NCI-H460 (cell line): Measurements from ENCODE around the gene SLC22A6. TPM values are rescaled to one million over a fixed set of nuclear protein-coding genes. Genes with fewer than 3 reads are reported as not detected.

Experiments
- DNase-seq: peaks from one replicate; pipeline ENCODE4 v3.0.0-alpha.2; 2016; ENCODE audit warnings: low read depth; ENCODE audit errors: extremely low read depth
- polyA plus RNA-seq: library from polyadenylated mRNA; depleted of rRNA; stranded (reverse); fragments of >200 nt; gene quantifications from 2 replicates; pipeline ENCODE4 v1.2.3, GENCODE V29; 2014; cell fraction: nucleus; rRNA removed
- total RNA-seq: library from RNA; depleted of rRNA; stranded (reverse); fragments of >200 nt; shearing (Covaris generic); gene quantifications from 2 replicates; pipeline ENCODE4 v1.2.3, GENCODE V29; 2014; rRNA removed

SLC22A6 gene, protein sequence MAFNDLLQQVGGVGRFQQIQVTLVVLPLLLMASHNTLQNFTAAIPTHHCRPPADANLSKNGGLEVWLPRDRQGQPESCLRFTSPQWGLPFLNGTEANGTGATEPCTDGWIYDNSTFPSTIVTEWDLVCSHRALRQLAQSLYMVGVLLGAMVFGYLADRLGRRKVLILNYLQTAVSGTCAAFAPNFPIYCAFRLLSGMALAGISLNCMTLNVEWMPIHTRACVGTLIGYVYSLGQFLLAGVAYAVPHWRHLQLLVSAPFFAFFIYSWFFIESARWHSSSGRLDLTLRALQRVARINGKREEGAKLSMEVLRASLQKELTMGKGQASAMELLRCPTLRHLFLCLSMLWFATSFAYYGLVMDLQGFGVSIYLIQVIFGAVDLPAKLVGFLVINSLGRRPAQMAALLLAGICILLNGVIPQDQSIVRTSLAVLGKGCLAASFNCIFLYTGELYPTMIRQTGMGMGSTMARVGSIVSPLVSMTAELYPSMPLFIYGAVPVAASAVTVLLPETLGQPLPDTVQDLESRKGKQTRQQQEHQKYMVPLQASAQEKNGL
- not detected in 2 replicates for total RNA-seq
- polyA plus RNA-seq = not detected in 2 replicates

DNA sequence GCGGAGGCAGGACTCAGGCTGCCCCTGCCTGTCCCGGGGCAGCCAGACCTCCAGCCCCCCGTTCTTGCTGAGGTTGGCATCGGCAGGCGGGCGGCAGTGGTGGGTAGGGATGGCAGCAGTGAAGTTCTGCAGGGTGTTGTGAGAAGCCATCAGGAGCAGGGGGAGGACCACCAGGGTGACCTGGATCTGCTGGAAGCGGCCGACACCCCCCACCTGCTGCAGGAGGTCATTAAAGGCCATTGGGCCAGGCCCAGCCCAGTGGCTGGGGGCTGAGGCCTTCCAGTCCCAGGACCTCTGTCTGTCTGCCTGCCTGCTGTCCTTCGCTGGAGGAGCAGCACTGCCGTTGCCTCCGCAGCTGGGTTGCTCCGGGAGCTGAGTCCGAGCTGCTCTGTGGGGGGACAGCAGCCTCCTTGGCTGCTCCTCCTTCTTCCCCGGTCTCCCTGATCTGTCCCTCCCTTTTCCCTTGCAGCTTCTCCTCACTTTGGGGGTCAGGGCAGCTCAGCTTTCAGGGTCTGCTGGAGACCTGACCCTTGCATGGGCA is at the start of gene SLC22A6:
Gene SLC22A6, minus strand, starts transcription at position 517 of the 541 bp plus-strand sequence. Its CDS starts 277 bp downstream, at position 240.
- DNase-seq = no peak

DNA sequence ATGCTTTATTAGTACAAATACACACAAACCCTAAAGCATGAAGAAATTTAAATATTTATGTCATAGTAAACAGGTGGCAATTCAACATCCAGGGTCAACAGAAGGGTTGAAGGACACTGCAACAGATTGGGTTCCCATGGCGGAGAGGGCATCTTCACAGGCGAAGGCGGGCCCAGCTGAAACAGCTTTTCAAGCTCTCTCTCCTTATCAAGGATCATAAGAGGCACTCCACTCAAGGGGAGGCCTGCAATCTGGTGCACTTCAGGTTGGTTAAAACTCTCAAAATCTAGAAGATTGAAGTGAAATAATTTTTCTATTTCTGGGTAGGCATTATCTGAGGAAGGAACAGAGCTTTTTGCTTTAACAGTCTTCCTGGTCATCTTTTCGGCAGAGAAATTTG is 47.7 kb upstream of the SLC22A6 start:
- DNase-seq = no peak

DNA sequence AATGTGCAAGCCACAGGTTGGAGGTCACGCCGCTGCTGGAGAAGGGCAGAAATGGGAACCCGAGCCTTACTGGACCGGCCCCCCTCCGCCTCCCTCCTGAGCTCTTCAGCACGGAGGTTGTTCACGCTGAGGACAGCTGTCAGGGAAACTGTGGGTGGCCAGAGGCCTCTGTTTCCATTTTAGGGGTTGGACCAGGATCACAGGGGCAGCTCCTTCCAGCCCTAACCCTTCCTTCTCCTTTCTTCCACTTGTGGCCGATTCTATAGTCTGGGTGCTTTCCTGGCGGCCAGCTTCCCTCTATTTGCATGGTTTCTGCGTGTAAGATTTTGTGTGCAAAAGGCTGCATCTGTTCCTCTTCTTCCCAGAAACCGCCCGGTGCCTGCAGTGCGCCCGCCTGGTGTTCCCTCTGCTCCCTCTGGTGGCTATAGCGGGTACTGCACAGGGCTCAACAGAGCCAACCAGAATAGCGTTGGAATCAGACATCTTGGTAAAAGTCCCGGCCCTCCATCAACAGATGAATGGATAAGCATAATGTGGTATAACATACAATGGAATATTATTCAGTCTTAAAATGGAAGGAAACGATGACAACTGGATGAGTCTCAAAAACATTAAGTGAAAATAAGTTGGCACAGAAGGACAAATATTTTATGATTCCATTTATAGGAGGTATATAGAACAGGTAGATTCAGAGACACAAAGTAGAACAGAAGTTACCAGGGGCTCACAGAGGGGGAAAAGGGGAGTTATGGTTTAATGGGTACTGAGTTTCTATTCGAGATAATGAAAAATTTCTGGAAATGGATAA is 39.3 kb upstream of the SLC22A6 start:
- DNase-seq = peak; percentile 52

DNA sequence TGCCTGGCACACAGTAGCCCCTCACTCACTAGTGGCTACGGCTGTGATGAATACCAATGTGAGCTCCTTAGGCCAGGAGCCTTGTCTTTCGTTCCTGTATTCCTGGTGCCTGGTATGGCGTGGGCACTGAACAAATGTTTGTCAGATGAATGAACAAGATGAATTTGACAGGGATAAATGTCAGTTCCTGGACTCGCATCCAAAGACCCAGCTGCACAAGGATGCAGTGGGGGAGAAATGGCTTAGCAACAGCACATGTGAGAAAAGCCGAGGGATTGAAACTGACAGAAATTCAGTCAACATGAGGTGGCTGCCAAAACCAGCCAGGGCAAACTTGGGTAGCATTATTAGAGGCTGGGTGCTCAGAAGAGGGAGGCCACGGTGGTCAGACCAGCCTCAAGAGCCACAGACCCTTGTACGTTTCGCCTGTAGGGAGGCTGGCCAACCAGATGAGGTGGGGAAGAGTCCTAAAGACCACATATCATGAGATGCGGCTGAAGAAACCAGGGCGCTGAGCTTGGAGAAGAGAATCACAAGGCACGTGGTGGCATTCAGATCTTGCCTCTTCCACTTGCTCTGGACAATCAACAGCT is 38.6 kb upstream of the SLC22A6 start:
- DNase-seq = no peak

DNA sequence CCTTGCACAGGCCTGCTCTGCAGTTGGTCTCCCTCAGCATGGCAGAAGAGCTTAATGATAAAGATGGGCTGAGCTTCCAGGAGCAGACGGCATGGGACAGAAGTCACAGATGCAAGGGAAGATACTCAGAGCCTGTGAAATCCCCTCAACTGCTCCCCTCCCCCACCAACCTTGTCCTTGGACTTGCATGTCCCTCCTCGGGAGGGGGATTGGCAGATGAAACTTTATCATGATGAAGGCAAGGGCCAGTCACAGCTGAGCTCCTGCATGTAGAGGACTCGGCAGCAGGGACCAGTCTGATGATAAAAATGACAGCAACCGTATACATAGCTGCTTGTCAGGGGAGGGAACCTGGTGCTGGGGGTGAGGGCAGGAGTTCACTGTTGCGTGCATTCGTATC is 37.7 kb upstream of the SLC22A6 start:
- no peak for DNase-seq

DNA sequence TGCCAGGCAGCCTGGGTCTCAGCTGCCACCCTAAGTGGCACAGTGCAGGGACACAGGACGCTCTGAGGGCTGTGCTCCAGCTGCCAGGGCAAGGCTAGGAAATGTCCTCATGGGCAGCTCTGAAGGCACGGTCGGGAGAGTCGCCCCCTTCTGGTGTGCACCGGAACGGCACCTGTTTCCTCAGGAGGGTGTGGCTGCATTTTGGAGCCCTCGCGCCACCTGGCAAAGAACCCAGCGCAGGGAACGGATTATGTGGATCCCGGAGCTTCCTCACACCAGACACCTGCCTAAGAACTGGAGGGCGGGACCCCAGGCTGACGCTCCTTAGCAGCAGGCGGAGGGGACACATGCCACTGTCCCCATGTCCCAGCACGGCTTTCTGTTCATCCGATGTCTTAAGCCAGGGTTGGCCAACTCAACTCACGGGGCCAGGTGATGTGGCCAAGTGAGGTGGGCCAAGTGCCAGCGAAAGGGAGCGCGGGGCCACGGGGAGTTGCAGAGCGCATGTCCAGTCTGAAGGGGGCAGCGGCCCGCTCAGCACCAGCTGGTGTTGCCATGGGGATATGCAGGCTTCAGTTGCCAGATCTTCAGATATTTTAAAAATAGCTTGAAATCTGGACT is 36.0 kb upstream of the SLC22A6 start:
- no peak for DNase-seq

DNA sequence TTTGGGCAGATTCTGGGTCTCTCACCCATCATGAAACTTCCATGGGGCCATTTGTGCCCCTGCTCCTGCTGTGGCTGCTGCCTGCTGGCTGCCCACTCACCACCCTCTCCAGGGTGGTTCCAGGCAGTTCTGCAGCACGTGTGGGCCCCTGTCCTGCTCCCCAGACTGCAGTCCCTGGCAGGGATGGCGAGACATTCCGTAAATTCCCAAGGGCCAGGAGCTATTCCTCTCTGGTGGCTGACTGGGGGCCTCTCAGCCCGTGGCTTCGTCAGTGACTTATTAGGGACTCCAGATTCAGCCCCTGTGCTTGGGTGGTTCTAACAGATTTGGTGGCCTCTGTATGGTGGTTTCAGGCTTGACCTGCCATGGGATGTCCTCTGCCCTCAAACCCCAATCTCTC is 34.7 kb upstream of the SLC22A6 start:
- DNase-seq = no peak

DNA sequence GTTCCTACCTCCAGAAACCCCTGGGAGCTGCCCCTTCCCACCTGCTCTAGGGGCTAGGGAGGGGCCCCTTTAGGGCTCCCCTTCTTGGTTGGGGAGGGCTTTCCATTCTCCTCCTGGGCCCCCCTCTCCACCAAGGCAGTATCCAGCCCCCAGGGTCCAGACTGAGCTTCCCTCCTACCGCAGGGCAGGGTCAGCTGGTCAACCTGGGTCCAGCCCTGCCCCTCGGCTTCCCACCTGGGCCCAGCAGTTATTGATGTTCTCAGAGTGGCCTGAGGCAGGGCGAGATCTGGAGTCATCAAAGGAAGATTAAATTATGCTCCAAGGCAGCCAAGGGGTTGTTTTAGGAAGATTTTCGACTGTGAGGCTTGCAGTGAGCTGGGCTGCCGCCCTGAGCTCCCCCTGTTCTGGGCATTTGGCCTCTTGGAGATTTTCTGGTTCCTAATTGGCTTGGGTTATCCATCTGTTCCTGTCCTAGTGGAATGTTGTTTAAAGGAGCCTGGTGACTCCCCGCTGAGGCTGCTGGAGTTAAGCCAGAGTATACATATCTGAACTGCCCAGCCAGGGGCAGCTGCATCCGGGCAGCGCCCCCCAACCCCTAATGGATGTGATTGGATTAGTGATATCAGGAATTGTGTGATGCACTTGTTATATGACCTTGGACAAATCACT is 32.7 kb upstream of the SLC22A6 start:
- no peak for DNase-seq

DNA sequence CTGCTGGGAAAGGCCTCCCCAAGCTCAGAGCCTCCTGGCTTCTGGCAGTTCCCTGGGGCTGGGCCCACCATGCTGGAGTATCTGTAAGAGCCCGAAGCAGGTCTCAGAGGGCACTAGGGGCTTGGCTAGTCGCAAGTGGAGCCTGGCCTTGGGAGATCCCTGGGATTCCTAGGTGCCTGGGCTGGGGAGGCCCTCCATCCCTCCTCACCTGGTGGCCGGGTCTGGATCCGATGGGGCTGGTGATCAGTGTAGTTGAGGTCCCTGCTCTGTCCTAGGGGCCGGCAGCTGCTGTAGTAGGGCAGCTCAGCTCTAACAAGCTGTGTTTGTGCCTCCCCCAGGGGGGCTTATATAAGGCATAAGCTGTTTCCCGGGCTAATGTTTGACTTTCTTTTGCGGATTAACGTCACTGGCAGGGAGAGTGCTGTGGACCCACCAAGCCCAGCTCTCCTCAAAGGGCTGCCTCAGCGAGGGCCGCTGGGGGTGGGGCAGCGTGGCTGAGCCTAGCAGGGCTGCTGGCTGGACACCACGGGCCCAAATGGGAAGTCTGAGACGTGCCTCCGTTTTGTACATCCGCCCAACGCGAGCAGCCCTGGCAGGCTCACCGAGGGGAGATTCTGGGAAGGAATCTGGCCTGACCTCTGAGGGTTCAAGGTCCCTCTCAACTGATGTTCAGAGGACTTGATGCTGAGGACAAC is 30.9 kb upstream of the SLC22A6 start, which contains the start of gene SLC22A8:
Gene SLC22A8, minus strand, starts transcription at position 321 of the 695 bp plus-strand sequence. CDS start 883 bp downstream, outside the sequence.
- DNase-seq = no peak

DNA sequence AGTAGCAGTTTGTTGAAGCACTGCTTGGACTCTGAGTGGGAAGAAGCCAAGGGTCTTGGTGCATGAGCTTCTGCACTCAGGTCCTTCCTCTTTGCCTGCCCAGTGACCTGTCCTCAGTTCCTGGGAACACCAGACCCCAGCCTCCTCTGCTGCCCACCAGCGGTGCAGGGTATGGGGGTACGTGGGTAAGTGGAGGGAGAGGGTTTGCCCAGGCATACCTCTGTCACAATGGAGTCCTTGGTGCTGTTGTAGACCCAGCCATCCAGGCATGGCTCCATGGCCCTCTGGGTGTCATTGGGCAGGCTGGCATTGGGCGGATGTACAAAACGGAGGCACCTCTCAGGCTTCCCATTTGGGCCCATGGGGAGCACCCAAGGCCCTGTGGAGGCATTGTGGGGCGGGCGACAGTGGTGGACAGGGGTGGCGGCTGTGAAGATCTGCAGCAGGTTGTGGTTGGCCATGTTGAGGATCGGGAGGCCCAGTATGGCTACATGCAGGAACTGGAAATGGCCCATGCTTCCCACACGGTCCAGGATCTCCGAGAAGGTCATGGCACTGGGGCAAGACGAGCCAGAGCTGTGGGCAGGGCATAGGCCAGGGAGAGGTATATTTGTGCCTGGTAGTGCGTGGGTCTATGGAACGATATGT is 29.8 kb upstream of the SLC22A6 start:
- DNase-seq = no peak

DNA sequence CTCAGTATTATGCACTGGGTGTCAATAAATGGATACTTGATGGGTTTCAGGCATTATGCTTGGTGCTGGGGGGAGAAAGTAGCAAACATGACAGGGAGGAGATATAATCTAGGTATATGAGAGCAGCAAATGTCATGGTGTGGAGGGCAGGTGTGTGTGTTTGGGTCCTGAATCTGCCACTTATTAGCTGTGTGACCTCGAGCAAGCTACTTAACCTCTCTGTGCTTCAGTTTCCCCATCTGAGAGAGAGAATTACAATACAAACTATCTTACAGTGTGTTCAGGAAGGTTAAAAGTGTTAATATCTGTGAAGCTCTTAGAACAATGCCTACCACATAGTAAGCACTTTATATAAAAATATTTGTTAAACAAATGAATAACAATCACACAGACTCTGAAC is 28.1 kb upstream of the SLC22A6 start:
- DNase-seq = no peak

DNA sequence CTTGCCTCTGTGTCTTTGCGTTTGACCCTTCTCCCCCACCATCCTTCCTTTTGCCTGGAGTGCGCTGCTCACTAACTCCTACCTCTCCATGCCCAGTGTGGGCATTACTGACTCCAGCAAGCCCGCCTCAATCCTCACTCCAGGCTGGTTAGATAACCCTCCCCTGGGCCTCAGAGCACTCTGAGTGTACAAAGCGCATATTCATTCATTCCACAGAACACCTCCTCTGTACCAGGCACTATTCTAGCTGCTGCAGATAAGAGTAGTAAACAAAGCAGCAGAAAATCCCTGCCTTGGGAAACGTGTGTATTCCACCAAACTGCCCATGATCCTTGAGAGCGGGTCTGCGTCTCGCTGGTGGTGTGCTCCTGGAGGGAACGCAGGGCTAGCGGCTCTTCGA is 27.7 kb upstream of the SLC22A6 start:
- DNase-seq = no peak

DNA sequence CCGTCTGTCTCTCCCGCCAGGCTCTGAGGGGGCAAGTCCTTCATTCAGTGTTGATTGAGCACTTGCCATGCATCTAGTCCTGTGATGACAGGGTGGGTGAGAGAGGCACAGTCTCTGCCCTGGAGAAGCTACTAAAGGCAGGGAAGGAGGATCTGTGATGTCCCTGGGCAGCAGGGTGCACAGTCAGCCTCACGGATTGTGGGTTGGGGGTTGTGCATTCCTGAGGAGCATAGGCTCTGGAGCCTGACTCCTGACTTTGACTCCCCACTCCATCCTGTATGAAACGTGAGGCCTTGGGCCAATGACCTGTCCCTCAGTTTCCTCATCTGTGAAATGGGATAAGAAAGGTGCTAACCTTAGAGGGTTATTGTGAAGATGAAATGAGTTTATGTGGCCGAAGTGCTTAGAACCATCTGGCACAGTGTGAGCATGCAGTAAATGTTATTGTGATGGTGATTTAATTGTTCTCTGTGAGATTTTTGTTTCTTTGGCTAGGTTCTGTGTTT is 26.2 kb upstream of the SLC22A6 start:
- DNase-seq = no peak

DNA sequence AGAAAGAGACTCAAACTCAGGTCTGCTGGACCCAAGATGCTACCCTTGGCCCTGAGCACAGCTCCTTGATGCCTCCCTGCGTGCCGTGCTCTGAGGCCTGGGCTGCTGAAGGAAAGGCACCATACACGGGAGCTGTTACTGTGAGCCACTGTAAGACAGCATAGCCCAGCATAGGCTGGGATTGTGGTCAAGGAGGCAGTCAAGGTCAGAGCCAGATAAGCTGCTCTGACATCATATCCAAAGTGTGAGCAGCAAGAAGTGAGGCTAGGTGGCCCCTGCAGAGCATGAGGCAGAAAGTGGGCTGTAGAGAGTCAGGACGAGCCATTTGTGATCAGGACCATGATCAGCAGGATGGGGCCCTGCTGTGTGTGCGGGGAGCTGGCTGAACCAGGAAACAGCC is 23.2 kb upstream of the SLC22A6 start:
- DNase-seq = no peak

DNA sequence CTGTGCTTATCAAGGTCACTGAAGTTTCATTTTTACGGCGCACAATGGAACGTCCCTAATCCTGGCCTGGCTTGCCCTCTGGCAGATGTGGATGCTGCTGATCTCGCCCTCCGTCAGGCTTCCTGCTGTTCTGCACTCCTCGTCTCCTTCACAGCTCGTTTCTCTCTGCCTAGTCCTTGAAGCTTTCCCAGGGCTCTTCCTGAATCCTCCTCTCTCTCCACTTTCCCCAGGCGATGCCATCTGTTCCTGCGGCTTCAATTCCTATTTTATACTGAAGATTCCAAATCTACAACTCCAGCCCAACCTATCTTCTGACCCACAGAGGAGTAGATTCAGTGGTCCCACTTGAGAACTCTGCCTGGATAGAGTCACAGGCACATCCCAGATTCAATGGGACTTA is 16.7 kb upstream of the SLC22A6 start:
- DNase-seq = no peak

DNA sequence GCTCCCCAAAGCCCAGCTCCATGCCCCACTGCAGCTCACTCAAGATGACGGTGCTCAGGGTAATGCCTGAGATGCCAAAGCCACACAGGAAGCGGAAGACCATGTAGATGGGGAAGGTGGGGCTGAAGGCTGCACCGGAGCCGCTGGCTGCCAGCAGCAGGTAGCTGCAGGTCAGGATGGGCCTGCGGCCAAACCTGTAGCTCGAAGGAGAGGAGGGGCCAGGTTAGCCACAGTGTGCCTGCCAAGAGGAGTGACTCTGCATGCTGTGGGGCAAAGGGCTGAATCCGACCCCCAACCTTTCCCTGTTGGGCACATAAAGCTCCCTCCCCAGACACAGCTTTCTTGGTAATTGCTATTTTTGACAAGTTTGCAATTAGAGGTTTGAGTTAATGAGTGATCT is 14.9 kb upstream of the SLC22A6 start:
- DNase-seq = no peak

DNA sequence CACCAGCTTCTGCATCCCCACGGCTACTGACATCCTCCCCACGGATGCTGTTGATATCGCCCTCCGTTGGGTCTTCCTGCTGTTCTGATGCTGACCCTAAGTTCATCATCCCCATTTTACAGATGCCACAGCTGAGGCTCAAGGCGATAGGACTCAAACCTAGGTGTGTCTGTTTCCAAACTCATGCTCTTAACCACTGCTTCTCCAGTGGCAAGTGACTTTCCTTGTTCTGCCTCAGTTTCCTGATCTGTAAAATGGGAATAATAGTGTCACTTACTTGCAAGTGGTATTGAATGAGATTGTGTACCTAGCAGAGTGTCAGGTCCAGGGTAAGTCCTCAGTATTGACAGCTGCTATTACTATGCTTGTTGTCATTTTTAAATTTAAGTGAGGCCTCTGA is 14.4 kb upstream of the SLC22A6 start:
- DNase-seq = no peak

DNA sequence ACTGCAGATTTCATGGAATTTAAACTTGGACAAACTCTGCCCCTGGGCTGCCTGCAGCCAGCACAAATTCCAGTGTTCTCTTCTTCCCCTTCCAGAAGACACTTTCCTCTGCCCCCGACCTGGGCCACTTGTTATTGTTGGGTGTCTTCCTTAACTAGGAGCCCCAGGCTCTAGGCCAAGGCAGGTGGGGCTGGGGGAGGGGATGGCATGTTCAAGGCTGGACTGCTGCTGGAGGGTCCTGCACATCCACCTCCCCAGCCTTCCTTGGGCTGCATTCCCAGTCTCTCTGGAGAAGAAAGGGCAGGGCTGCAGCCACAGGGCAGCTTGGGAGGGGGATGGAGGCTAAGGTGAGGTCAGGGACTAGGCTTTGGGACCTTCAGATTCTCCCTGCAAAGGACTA is 11.5 kb upstream of the SLC22A6 start:
- no peak for DNase-seq
